ENCODE results near the gene SORL1. TPM values are rescaled to one million over a fixed set of nuclear protein-coding genes. Genes with fewer than 3 reads are reported as not detected.

SORL1 gene
- total and polyA plus RNA-seq, 9 of the 15 experiments (the other 6 are each of a cell fraction or from before 2014, with no cell fraction given): 0.01 to 0.66 TPM; not detected in 7

DNA sequence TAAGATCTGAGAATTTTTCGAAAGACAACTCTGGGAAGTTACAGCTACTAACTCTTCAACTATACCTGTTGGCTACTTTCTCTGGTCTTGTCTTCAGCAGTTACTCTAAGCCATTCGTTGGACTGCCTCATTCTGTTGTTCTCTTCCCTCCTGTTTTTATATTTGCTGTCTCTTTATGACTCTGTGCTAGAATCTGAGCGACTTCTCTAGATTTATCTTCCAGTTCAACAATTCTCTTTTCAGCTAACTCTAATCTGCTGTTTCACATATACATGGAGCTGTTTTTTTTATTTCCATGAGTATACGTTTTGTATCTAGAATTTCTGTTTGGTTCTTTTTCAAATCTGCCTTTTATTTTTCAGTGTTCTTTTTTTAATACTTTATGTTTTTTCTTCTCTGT lies 128.0 kb downstream of the SORL1 start (continued):
- TF ChIP-seq, protein P1, sequence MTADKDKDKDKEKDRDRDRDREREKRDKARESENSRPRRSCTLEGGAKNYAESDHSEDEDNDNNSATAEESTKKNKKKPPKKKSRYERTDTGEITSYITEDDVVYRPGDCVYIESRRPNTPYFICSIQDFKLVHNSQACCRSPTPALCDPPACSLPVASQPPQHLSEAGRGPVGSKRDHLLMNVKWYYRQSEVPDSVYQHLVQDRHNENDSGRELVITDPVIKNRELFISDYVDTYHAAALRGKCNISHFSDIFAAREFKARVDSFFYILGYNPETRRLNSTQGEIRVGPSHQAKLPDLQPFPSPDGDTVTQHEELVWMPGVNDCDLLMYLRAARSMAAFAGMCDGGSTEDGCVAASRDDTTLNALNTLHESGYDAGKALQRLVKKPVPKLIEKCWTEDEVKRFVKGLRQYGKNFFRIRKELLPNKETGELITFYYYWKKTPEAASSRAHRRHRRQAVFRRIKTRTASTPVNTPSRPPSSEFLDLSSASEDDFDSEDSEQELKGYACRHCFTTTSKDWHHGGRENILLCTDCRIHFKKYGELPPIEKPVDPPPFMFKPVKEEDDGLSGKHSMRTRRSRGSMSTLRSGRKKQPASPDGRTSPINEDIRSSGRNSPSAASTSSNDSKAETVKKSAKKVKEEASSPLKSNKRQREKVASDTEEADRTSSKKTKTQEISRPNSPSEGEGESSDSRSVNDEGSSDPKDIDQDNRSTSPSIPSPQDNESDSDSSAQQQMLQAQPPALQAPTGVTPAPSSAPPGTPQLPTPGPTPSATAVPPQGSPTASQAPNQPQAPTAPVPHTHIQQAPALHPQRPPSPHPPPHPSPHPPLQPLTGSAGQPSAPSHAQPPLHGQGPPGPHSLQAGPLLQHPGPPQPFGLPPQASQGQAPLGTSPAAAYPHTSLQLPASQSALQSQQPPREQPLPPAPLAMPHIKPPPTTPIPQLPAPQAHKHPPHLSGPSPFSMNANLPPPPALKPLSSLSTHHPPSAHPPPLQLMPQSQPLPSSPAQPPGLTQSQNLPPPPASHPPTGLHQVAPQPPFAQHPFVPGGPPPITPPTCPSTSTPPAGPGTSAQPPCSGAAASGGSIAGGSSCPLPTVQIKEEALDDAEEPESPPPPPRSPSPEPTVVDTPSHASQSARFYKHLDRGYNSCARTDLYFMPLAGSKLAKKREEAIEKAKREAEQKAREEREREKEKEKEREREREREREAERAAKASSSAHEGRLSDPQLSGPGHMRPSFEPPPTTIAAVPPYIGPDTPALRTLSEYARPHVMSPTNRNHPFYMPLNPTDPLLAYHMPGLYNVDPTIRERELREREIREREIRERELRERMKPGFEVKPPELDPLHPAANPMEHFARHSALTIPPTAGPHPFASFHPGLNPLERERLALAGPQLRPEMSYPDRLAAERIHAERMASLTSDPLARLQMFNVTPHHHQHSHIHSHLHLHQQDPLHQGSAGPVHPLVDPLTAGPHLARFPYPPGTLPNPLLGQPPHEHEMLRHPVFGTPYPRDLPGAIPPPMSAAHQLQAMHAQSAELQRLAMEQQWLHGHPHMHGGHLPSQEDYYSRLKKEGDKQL (CRISPR knock-in tag; IDR thresholded peaks at IDR 0.05; ENCODE audit: borderline replicate concordance): no peak
- TF ChIP-seq, protein P2, sequence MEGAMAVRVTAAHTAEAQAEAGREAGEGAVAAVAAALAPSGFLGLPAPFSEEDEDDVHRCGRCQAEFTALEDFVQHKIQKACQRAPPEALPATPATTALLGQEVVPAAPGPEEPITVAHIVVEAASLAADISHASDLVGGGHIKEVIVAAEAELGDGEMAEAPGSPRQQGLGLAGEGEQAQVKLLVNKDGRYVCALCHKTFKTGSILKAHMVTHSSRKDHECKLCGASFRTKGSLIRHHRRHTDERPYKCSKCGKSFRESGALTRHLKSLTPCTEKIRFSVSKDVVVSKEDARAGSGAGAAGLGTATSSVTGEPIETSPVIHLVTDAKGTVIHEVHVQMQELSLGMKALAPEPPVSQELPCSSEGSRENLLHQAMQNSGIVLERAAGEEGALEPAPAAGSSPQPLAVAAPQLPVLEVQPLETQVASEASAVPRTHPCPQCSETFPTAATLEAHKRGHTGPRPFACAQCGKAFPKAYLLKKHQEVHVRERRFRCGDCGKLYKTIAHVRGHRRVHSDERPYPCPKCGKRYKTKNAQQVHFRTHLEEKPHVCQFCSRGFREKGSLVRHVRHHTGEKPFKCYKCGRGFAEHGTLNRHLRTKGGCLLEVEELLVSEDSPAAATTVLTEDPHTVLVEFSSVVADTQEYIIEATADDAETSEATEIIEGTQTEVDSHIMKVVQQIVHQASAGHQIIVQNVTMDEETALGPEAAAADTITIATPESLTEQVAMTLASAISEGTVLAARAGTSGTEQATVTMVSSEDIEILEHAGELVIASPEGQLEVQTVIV (CRISPR knock-in tag; IDR thresholded peaks at IDR 0.05; ENCODE audit: borderline replicate concordance): no peak
- TF ChIP-seq NCOR1 (IDR thresholded peaks at IDR 0.05) (no peak), HNRNPLL (IDR thresholded peaks at IDR 0.05; ENCODE audit: low read depth, low read length, poor library complexity, severe bottlenecking) (no peak), ZNF174 (CRISPR knock-in tag; IDR thresholded peaks at IDR 0.05) (no peak), PRPF4 (IDR thresholded peaks at IDR 0.05; ENCODE audit: insufficient read depth, low read depth, low read length, poor library complexity, severe bottlenecking) (no peak), BMI1 (IDR thresholded peaks at IDR 0.05; ENCODE audit: low read length) (no peak), HDAC2 (IDR thresholded peaks at IDR 0.05) (no peak), ZNF76 (CRISPR knock-in tag; IDR thresholded peaks at IDR 0.05; ENCODE audit: borderline replicate concordance) (no peak)
